Pancreas (tissue), 10 donors: ENCODE measurements around the gene REG1A. TPM values are rescaled to one million over a fixed set of nuclear protein-coding genes. Genes with fewer than 3 reads are reported as not detected.

Experiments used
- ATAC-seq, 4 donors: fragments of 200-7000 bp; cut with Tn5 transposase; one replicate each; pipeline versions ENCODE4 v1.8.0 to v1.9.1; 2020; ENCODE audit warnings: mild to moderate bottlenecking in 4 of 4, moderate library complexity in 4 of 4
- DNase-seq, 6 donors: peaks; one replicate each; pipeline ENCODE4 v3.0.0-alpha.2; 2020
- FAIRE-seq: peaks from 2 replicates; lab custom pipeline; 2012; peaks lifted over from hg19 to GRCh38; lab: Jason Lieb, UNC
- H3K27ac ChIP-seq, 4 donors: fragments of 200-600 bp; sonication (generic); 1 replicate in 3 of 4; 2 replicates in 1 of 4; pipeline versions ENCODE4 v1.5.0 to v1.8.0; 2020
- H3K27me3 ChIP-seq, 4 donors: fragments of 200-600 bp; one replicate each; pipeline ENCODE4 v1.8.0; 2021
- H3K36me3 ChIP-seq, 3 donors: fragments of 200-600 bp; sonication (generic) in 1 of 3; one replicate each; pipeline versions ENCODE4 v1.5.0 to v1.8.0; 2020 to 2021
- H3K4me1 ChIP-seq, 3 donors: fragments of 200-600 bp; one replicate each; pipeline ENCODE4 v1.8.0; 2021
- H3K4me3 ChIP-seq, 4 donors: fragments of 200-600 bp; sonication (generic) in 2 of 4; one replicate each; pipeline versions ENCODE4 v1.5.0 to v1.8.0; 2020 to 2021
- H3K9me3 ChIP-seq, 4 donors: fragments of 200-600 bp; one replicate each; pipeline ENCODE4 v1.8.0; 2021
- CTCF ChIP-seq, 4 donors: fragments of 200-600 bp; sonication (generic) in 3 of 4; IDR thresholded peaks; one replicate each; pipeline versions ENCODE4 v1.5.0 to v1.8.0; 2021; ENCODE audit warnings: antibody characterized with exemption in 4 of 4
- whole genome bisulfite sequencing, 2 donors: extraction: QIAGEN DNeasy Blood & Tissue Kit; methylation state at CpG; one replicate each; pipeline ENCODE4 v1.1.7; 2013; 5-methylcytosine and 5-hydroxymethylcytosine counted together
- intact Hi-C, 3 donors: fragments of 100-400 bp; cut with DNase I; formaldehyde crosslinking; loops; one replicate each; pipeline versions ENCODE4 v1.11.1 to v1.14.2; 2022
- polyA plus RNA-seq, 2 donors: library from polyadenylated mRNA; stranded (reverse); fragments of 200-250 nt; gene quantifications; one replicate each; pipeline ENCODE4 v1.2.3, GENCODE V29; 2013
- total RNA-seq, 6 donors: library from RNA; stranded (reverse); fragmentation: NEBNext Ultra II Directional in 4 of 6; extraction: Animal tissue kit (Norgen Biotek cat#: 25700) in 4 of 6; gene quantifications; one replicate each; pipeline versions ENCODE4 v1.2.1 to v1.2.4, GENCODE V29; 2021 to 2023
- donor health status: healthy with polysubstance abuse.
- donor health status: DM: no; HTN: no; CAD: no; lungs with moderate emphysema.
- donor health status: DM: no; HTN: no; CAD: no.
- donor health status: control.
- donor health status: control.
- donor health status: Bipolar disorder and iron deficiency.
- donor health status: DM: yes; HTN: yes; CAD: no.
- donor health status: DM: no; HTN: no; CAD: no.
- donor health status: DM: no; HTN: no; CAD: no.
- donor health status: DM: yes; HTN: yes; CAD: no.

Gene REG1A
- total and polyA plus RNA-seq, 8 donors: 18,817 to 70,084 (median 29,951) TPM

GRCh38 chr2:79103214-79103613 lies 17.1 kb upstream of the REG1A start:
- ATAC-seq: no peak
- no peak for TF ChIP-seq CTCF (IDR thresholded peaks at IDR 0.05)
- 46 to 53% methylated on average over 2 of the region's 2 CpGs for WGBS, 2 donors
- no peaks in the 10 kb centered on the region for H3K36me3 ChIP-seq
- FAIRE-seq: no peak
- peaks cover 6 to 14% (median 14%) of the 10 kb centered on the region in 3 donors for H3K4me1 ChIP-seq
- intact Hi-C loops: no loop called here
- H3K9me3 ChIP-seq: no peaks in the 10 kb centered on the region
- H3K27ac ChIP-seq: no peak overlapping the region
- no peak for DNase-seq
- no peak overlapping the region for H3K4me3 ChIP-seq
- H3K27me3 ChIP-seq: no peaks in the 10 kb centered on the region

GRCh38 chr2:79105259-79105658 lies 15.0 kb upstream of the REG1A start:
- Histone ChIP-seq H3K4me3 (no peak overlapping the region), H3K4me1 (peaks cover 4 to 14% (median 5%) of the 10 kb centered on the region in 3 donors), H3K27ac (no peak overlapping the region), H3K9me3 (no peaks in the 10 kb centered on the region), H3K36me3 (no peaks in the 10 kb centered on the region), H3K27me3 (no peaks in the 10 kb centered on the region)
- no peak for ATAC-seq
- no peak for DNase-seq
- 92 to 94% methylated on average over 2 of the region's 2 CpGs for WGBS, 2 donors
- no peak for TF ChIP-seq CTCF (IDR thresholded peaks at IDR 0.05)
- no peak for FAIRE-seq
- intact Hi-C loops: no loop called here

- whole genome bisulfite sequencing, 2 donors: 96% methylated on average over 3 of the region's 3 CpGs
Measured at GRCh38 chr2:79112269-79112668, 8.0 kb upstream of the REG1A start.

GRCh38 chr2:79114797-79115494 lies 5.3 kb upstream of the REG1A start:
- DNase-seq (peak in 4 of 6 donors; percentile 82 to 93 (median 86)), FAIRE-seq (no peak), ATAC-seq (peak; percentile 75 to 88 (median 80))
- intact Hi-C loops: no loop called here
- Histone ChIP-seq H3K9me3 (no peaks in the 10 kb centered on the region), H3K4me3 (peak overlapping the region in 1 of 4 donors; percentile 20), H3K4me1 (peaks cover 17 to 47% (median 18%) of the 10 kb centered on the region in 3 donors), H3K27ac (peak overlapping the region; percentile 29 to 64 (median 34)), H3K36me3 (no peaks in the 10 kb centered on the region), H3K27me3 (no peaks in the 10 kb centered on the region)
- 21 to 30% methylated on average over 3 of the region's 3 CpGs for WGBS, 2 donors
- TF ChIP-seq CTCF (IDR thresholded peaks at IDR 0.05): no peak

More at GRCh38 chr2:79112269-79112668, 8.0 kb upstream of the REG1A start:
- ATAC-seq (no peak), DNase-seq (no peak), FAIRE-seq (no peak)
- Histone ChIP-seq H3K27me3 (no peaks in the 10 kb centered on the region), H3K4me3 (no peak overlapping the region), H3K9me3 (no peaks in the 10 kb centered on the region), H3K27ac (no peak overlapping the region), H3K4me1 (peaks cover 8 to 26% (median 11%) of the 10 kb centered on the region in 3 donors), H3K36me3 (no peaks in the 10 kb centered on the region)
- no peak for TF ChIP-seq CTCF (IDR thresholded peaks at IDR 0.05)
- intact Hi-C loops: no loop called here
